Esophagus squamous epithelium (tissue), 4 donors: ENCODE results near the gene GPC1.

Experiments used
- CTCF ChIP-seq, 6 experiments: fragments of 450-650 bp in 4 of 6; fragments of 200-600 bp in 2 of 6; sonication (generic) in 2 of 6; IDR thresholded peaks; one replicate each; pipeline ENCODE4 v1.5.1; 2016 to 2019; ENCODE audit warnings: antibody characterized with exemption in 6 of 6, mild to moderate bottlenecking in 4 of 6, moderate library complexity in 4 of 6
- POLR2A ChIP-seq, 4 donors: fragments of 450-650 bp; IDR thresholded peaks; one replicate each; pipeline ENCODE4 v1.6.1; 2017; ENCODE audit warnings: antibody characterized with exemption in 4 of 4, mild to moderate bottlenecking in 4 of 4, moderate library complexity in 3 of 4

DNA sequence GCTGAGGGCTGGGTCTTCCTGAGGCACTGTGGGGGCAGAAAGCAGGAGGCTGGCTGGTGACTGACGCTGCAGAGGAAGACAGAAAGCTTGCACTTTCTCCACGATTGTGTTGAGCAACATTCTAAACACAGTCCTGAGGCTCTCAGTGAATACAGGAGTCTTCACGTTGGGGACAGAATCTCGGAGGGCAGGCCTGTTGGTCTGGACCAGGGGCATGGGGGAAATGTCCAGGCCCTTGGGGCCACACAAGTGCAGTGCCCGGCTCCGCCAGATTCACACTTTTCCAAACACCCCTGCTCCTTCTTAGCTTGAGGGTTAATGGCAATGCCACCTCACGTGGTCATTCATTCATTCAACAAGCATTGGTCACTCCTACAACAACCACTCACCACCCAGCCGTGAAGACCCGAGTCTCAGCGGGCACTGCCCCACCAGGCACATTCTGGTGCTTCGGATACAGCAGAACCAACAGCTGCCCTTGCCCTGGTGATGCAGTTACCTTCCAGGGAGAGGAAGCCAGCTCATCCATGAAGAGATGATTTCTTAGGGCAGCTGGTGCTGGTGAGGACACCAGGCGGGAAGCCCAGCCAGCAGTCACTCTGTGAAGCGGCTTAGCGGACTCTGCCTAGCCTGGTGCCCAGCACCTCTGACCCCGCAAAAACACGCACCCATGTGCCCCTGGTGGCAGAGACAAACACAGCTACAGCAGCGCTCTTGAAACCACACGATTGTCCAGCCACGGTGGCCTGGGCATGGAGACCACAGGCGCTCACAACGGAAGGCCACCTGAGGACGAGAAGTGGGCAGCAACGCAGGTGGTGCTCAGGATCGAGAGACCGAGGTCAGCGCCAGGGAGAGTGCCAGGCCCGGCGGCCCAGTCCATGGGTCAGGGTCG lies 10.9 kb upstream of the GPC1 start:
- TF ChIP-seq CTCF (IDR thresholded peaks at IDR 0.05) (no peak), POLR2A (IDR thresholded peaks at IDR 0.05) (no peak)
